ENCODE data around the gene SLC6A18. TPM values are rescaled to one million over a fixed set of nuclear protein-coding genes. Genes with fewer than 3 reads are reported as not detected.

SLC6A18 gene
- total RNA-seq, 2 donors from 2014 or later, result not detected

DNA sequence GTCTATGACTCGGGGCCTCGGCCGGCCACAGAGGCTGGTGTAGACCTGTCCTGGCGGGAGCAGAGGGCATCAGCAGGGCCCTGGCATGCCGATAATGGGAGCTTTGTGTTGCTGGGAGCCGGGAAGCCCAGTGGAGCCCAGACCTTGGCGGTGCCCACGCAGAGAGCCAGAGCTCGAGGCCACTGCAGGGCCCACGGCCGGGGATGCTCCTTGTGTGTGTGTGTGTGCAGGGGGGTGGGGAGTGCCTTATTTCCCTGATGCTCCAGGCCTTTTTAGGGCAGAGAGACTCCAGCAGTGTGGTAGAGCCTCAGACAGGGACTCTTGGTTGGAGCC is 5.4 kb upstream of the SLC6A18 start:
- intact Hi-C loops (cut with DNase I), result no loop called here
- no peak overlapping the region for H3K4me3 ChIP-seq
- no peaks in the 10 kb centered on the region for H3K36me3 ChIP-seq
- H3K27ac ChIP-seq, result no peak overlapping the region
- no peak for DNase-seq (ENCODE audit: low spot score)
- no peaks in the 10 kb centered on the region for H3K9me3 ChIP-seq
- no peaks in the 10 kb centered on the region for H3K4me1 ChIP-seq (replicated peaks)
- TF ChIP-seq POLR2AphosphoS5 (IDR thresholded peaks at IDR 0.05) (no peak), POLR2A (IDR thresholded peaks at IDR 0.05) (no peak)
- TF ChIP-seq, protein P1, sequence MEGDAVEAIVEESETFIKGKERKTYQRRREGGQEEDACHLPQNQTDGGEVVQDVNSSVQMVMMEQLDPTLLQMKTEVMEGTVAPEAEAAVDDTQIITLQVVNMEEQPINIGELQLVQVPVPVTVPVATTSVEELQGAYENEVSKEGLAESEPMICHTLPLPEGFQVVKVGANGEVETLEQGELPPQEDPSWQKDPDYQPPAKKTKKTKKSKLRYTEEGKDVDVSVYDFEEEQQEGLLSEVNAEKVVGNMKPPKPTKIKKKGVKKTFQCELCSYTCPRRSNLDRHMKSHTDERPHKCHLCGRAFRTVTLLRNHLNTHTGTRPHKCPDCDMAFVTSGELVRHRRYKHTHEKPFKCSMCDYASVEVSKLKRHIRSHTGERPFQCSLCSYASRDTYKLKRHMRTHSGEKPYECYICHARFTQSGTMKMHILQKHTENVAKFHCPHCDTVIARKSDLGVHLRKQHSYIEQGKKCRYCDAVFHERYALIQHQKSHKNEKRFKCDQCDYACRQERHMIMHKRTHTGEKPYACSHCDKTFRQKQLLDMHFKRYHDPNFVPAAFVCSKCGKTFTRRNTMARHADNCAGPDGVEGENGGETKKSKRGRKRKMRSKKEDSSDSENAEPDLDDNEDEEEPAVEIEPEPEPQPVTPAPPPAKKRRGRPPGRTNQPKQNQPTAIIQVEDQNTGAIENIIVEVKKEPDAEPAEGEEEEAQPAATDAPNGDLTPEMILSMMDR (IDR thresholded peaks at IDR 0.05), result no peak
- H3K27me3 ChIP-seq (replicated peaks; ENCODE audit: insufficient read depth), result no peaks in the 10 kb centered on the region
- WGBS, result 82% methylated on average over 7 of the region's 11 CpGs

DNA sequence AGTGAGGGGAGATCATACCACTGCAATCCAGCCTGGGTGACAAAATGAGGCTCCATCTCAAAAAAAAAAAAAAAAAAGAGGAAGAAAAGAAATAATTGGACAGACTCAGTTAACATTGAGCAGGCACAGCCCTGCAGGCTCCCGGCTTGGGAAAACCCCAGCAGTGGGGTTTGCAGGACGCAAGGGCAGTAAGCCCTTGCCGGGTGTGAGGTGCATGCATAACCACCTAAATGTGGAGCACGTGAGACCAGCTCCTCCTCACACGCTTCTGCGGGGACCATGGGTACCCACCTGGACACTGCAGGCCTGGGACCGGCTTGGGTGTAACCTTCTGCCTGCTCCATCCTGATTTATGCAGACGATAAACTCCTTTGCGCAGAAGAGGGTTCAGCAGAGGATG is 4.8 kb upstream of the SLC6A18 start:
- no peak overlapping the region for H3K4me3 ChIP-seq
- H3K4me1 ChIP-seq (replicated peaks), result no peaks in the 10 kb centered on the region
- no peaks in the 10 kb centered on the region for H3K27me3 ChIP-seq (replicated peaks; ENCODE audit: insufficient read depth)
- WGBS, result 88% methylated on average over 9 of the region's 9 CpGs
- intact Hi-C loops (cut with DNase I), result no loop called here
- no peak overlapping the region for H3K27ac ChIP-seq
- no peaks in the 10 kb centered on the region for H3K36me3 ChIP-seq
- DNase-seq (ENCODE audit: low spot score), result no peak
- H3K9me3 ChIP-seq, result no peaks in the 10 kb centered on the region
- TF ChIP-seq POLR2AphosphoS5 (IDR thresholded peaks at IDR 0.05) (no peak), POLR2A (IDR thresholded peaks at IDR 0.05) (no peak)
- TF ChIP-seq, protein P1 (IDR thresholded peaks at IDR 0.05), result no peak

DNA sequence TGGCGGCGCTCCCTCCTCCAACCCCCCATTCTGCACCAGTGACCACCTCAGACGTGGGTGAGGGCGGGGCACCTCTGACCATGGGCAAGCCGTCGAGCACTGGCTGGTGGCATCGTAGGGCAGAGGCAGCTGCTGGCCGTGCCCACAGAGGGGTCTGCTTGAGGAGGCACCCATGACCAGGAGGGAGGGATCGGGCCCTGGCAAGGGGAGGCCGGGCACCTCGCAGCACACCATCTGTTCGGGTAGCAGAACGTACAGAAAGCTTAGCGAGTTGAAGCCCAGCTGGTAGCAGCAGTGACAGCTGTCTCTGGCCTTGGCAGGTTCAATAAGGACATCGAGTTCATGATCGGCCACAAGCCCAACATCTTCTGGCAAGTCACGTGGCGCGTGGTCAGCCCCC is 4.3 kb upstream of the SLC6A18 start:
- H3K27me3 ChIP-seq (replicated peaks; ENCODE audit: insufficient read depth), result no peaks in the 10 kb centered on the region
- intact Hi-C loops (cut with DNase I), result no loop called here
- WGBS, result 87% methylated on average over 19 of the region's 19 CpGs

DNA sequence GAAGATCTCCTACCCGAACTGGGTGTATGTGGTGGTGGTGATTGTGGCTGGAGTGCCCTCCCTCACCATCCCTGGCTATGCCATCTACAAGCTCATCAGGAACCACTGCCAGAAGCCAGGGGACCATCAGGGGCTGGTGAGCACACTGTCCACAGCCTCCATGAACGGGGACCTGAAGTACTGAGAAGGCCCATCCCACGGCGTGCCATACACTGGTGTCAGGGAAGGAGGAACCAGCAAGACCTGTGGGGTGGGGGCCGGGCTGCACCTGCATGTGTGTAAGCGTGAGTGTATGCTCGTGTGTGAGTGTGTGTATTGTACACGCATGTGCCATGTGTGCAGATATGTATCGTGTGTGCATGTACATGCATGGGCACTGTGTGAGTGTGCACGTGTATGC is 3.5 kb upstream of the SLC6A18 start:
- H3K27ac ChIP-seq, result no peak overlapping the region
- no peaks in the 10 kb centered on the region for H3K27me3 ChIP-seq (replicated peaks; ENCODE audit: insufficient read depth)
- no peak overlapping the region for H3K4me3 ChIP-seq
- H3K36me3 ChIP-seq, result no peaks in the 10 kb centered on the region
- WGBS, result 91% methylated on average over 8 of the region's 10 CpGs
- no peak for DNase-seq (ENCODE audit: low spot score)
- no peaks in the 10 kb centered on the region for H3K4me1 ChIP-seq (replicated peaks)
- no peaks in the 10 kb centered on the region for H3K9me3 ChIP-seq
- intact Hi-C loops (cut with DNase I), result no loop called here
- no peak for TF ChIP-seq POLR2AphosphoS5 (IDR thresholded peaks at IDR 0.05)
- TF ChIP-seq POLR2A (IDR thresholded peaks at IDR 0.05), result no peak
- TF ChIP-seq, protein P1 (IDR thresholded peaks at IDR 0.05), result no peak

More for the DNA sequence above, 4.3 kb upstream of the SLC6A18 start:
- TF ChIP-seq POLR2AphosphoS5 (IDR thresholded peaks at IDR 0.05) (no peak), POLR2A (IDR thresholded peaks at IDR 0.05) (no peak)
- TF ChIP-seq, protein P1 (IDR thresholded peaks at IDR 0.05), result no peak
- Histone ChIP-seq H3K4me3 (no peak overlapping the region), H3K4me1 (replicated peaks) (no peaks in the 10 kb centered on the region), H3K9me3 (no peaks in the 10 kb centered on the region), H3K27ac (no peak overlapping the region), H3K36me3 (no peaks in the 10 kb centered on the region)
- no peak for DNase-seq (ENCODE audit: low spot score)

DNA sequence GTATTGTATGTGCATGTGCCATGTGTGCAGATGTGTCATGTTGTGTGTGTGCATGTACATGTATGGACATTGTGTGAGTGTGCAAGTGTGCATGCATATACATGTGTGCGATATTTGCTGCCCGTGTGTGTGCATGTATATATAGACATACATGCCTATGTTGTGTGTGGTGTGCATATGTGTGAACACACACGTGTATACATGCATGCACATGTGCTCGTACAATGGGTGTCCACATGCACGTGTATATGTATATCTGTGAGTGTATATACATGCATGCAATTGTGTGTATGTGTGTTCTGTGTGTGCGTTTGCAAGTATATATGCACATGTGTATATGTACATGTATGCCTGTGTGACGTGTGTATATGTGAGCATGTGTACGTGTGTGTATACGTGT is 3.0 kb upstream of the SLC6A18 start:
- WGBS, result 92% methylated on average over 9 of the region's 9 CpGs
- Histone ChIP-seq H3K27ac (no peak overlapping the region), H3K4me1 (replicated peaks) (no peaks in the 10 kb centered on the region), H3K9me3 (no peaks in the 10 kb centered on the region), H3K4me3 (no peak overlapping the region), H3K36me3 (no peaks in the 10 kb centered on the region), H3K27me3 (replicated peaks; ENCODE audit: insufficient read depth) (no peaks in the 10 kb centered on the region)
- intact Hi-C loops (cut with DNase I), result no loop called here
- no peak for DNase-seq (ENCODE audit: low spot score)
- TF ChIP-seq POLR2A (IDR thresholded peaks at IDR 0.05) (no peak), POLR2AphosphoS5 (IDR thresholded peaks at IDR 0.05) (no peak)
- TF ChIP-seq, protein P1 (IDR thresholded peaks at IDR 0.05), result no peak

Measured in prostate gland (tissue), 2 donors.